Gastroesophageal sphincter (tissue), 4 donors: ENCODE measurements around the gene HIVEP3. TPM values are rescaled to one million over a fixed set of nuclear protein-coding genes. Genes with fewer than 3 reads are reported as not detected.

Experiments
- ATAC-seq: fragments of 150-250 bp; one replicate; pipeline ENCODE4 v1.9.1; 2016; ENCODE audit warnings: mild to moderate bottlenecking, moderate library complexity
- H3K27ac ChIP-seq, 4 donors: fragments of 200-600 bp; sonication (generic) in 3 of 4; 1 replicate in 3 of 4; 2 replicates in 1 of 4; pipeline ENCODE4 v1.5.1; 2016 to 2019
- H3K27me3 ChIP-seq: fragments of 200-600 bp; sonication (generic); one replicate; pipeline ENCODE4 v1.5.1; 2019
- H3K36me3 ChIP-seq, 2 donors: fragments of 200-600 bp; sonication (generic); one replicate each; pipeline ENCODE4 v1.5.1; 2019; ENCODE audit warnings: control low read depth in 1 of 2
- H3K4me1 ChIP-seq, 3 donors: fragments of 200-600 bp; sonication (generic); 1 replicate in 2 of 3; 2 replicates in 1 of 3; pipeline ENCODE4 v1.5.1; 2016 to 2019; ENCODE audit warnings: control low read depth in 2 of 3
- H3K4me3 ChIP-seq, 2 donors: fragments of 200-600 bp; sonication (generic); one replicate each; pipeline ENCODE4 v1.5.1; 2019; ENCODE audit warnings: mild to moderate bottlenecking in 1 of 2, moderate library complexity in 1 of 2
- H3K9me3 ChIP-seq, 3 donors: fragments of 200-600 bp; sonication (generic); one replicate each; pipeline ENCODE4 v1.5.1; 2017 to 2019; ENCODE audit warnings: control low read depth in 2 of 3
- EP300 ChIP-seq: sonication (generic); formaldehyde crosslinking; IDR thresholded peaks from one replicate; pipeline ENCODE4 v1.6.1; 2017; ENCODE audit warnings: antibody characterized with exemption, mild to moderate bottlenecking
- POLR2A ChIP-seq, 2 donors: fragments of 450-650 bp; IDR thresholded peaks; one replicate each; pipeline ENCODE4 v1.6.1; 2017; ENCODE audit warnings: antibody characterized with exemption in 2 of 2, mild to moderate bottlenecking in 2 of 2, moderate library complexity in 1 of 2
- POLR2AphosphoS5 ChIP-seq: sonication (generic); formaldehyde crosslinking; IDR thresholded peaks from one replicate; pipeline ENCODE4 v1.6.1; 2017; ENCODE audit warnings: antibody characterized with exemption
- WGBS, 2 donors: methylation state at CpG; one replicate each; pipeline ENCODE4 v1.1.5; 2018; ENCODE audit warnings: low coverage in 1 of 2; 5-methylcytosine and 5-hydroxymethylcytosine counted together
- total RNA-seq, 4 donors: library from RNA; depleted of rRNA; stranded (reverse); fragments of >200 nt; gene quantifications; one replicate each; pipeline ENCODE4 v1.1.0, GENCODE V29; 2016
- TF ChIP-seq, protein P1 (sequence below), 4 experiments: fragments of 200-600 bp in 2 of 4; fragments of 450-650 bp in 2 of 4; sonication (generic) in 1 of 4; IDR thresholded peaks; one replicate each; pipeline ENCODE4 v1.5.1; 2017 to 2019; ENCODE audit warnings: antibody characterized with exemption in 4 of 4, mild to moderate bottlenecking in 2 of 4, moderate library complexity in 2 of 4

Gene HIVEP3
- total RNA-seq, 4 donors from 2014 or later = 1.9 to 3.8 (median 2.8) TPM

DNA sequence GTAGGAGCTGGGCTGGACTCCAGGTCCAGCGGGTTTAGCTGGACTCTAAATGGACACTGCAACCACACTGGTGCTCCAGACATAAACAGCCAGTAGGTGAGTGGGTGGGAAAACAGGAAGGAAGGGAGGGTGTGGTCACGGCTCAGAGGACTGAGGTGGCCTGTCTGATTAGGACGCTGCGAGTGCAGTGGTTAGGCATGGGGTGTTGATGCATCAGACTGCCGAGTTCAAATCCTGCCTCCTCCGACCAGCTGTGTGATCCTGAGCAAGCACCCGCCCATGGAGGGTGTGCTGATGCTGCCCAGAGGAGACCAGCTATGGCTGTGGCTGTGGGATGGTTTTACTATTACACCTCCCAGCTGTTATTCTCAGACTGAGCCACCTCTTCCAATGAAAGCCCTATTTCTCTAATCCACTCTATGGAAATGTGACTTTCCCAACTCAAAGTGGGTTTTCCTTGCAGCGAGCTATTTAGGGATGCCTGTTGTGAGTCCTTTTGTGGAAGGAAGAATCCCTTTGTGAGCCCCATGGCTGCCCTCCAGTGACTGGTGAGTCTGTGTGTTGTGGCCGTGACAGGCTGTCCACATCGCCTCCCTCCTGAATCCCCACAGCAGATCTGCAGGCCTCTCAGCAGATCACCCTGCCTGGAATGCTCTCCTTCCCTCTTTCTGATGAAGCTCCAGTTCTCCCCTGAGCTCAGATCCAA, 377.7 kb downstream of the HIVEP3 start:
- H3K9me3 ChIP-seq = no peaks in the 10 kb centered on the region
- no peak for TF ChIP-seq POLR2A (IDR thresholded peaks at IDR 0.05)
- TF ChIP-seq EP300 = no peak
- no peak for TF ChIP-seq POLR2AphosphoS5
- TF ChIP-seq, protein P1, sequence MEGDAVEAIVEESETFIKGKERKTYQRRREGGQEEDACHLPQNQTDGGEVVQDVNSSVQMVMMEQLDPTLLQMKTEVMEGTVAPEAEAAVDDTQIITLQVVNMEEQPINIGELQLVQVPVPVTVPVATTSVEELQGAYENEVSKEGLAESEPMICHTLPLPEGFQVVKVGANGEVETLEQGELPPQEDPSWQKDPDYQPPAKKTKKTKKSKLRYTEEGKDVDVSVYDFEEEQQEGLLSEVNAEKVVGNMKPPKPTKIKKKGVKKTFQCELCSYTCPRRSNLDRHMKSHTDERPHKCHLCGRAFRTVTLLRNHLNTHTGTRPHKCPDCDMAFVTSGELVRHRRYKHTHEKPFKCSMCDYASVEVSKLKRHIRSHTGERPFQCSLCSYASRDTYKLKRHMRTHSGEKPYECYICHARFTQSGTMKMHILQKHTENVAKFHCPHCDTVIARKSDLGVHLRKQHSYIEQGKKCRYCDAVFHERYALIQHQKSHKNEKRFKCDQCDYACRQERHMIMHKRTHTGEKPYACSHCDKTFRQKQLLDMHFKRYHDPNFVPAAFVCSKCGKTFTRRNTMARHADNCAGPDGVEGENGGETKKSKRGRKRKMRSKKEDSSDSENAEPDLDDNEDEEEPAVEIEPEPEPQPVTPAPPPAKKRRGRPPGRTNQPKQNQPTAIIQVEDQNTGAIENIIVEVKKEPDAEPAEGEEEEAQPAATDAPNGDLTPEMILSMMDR (IDR thresholded peaks at IDR 0.05) = no peak
- H3K36me3 ChIP-seq = no peaks in the 10 kb centered on the region
- no peak for ATAC-seq
- H3K27me3 ChIP-seq = no peaks in the 10 kb centered on the region
- H3K4me3 ChIP-seq = no peak overlapping the region
- H3K27ac ChIP-seq = no peak overlapping the region
- WGBS, 2 donors = 43 to 50% methylated on average over 2 to 6 of the region's 10 CpGs
- H3K4me1 ChIP-seq = peaks cover 0 to 28% (median 8%) of the 10 kb centered on the region in 3 donors

GRCh38 chr1:41539999-41540398, 378.7 kb downstream of the HIVEP3 start:
- TF ChIP-seq POLR2A (IDR thresholded peaks at IDR 0.05) = no peak
- TF ChIP-seq EP300 = no peak
- TF ChIP-seq, protein P1 (IDR thresholded peaks at IDR 0.05) = no peak
- no peak for TF ChIP-seq POLR2AphosphoS5
- H3K27ac ChIP-seq = no peak overlapping the region
- H3K36me3 ChIP-seq = no peaks in the 10 kb centered on the region
- H3K9me3 ChIP-seq = no peaks in the 10 kb centered on the region
- H3K4me3 ChIP-seq = no peak overlapping the region
- WGBS, 2 donors = 93 to 100% methylated on average over 2 to 6 of the region's 8 CpGs
- H3K4me1 ChIP-seq = peaks cover 0 to 31% (median 8%) of the 10 kb centered on the region in 3 donors
- no peaks in the 10 kb centered on the region for H3K27me3 ChIP-seq
- no peak for ATAC-seq

DNA sequence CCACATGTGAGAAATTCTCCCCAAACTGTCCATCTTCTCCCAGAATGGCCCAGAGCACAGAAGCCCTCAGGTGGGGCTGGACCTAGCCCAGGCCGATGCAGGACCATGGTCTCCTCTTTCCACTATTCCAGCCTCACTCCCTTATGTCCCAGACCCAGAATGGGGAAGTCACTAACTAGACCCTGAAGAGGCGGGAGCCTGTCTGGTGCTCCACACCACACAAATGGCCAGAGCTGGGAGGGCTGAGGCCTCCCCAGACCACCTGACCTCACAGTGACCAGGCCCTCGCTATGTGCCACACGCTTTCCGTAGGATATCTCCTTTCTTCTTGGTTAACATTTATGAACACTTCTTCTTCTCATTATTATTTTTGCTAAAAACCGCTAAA, 379.3 kb downstream of the HIVEP3 start:
- Histone ChIP-seq H3K4me1 (peaks cover 0 to 31% (median 8%) of the 10 kb centered on the region in 3 donors), H3K36me3 (no peaks in the 10 kb centered on the region), H3K27ac (no peak overlapping the region), H3K27me3 (no peaks in the 10 kb centered on the region), H3K9me3 (no peaks in the 10 kb centered on the region), H3K4me3 (no peak overlapping the region)
- 97 to 100% methylated on average over 3 to 5 of the region's 6 CpGs for WGBS, 2 donors
- TF ChIP-seq POLR2AphosphoS5 = no peak
- TF ChIP-seq EP300 = no peak
- TF ChIP-seq POLR2A (IDR thresholded peaks at IDR 0.05) = no peak
- TF ChIP-seq, protein P1 (IDR thresholded peaks at IDR 0.05) = no peak
- ATAC-seq = no peak

- 94% methylated on average over 8 of the region's 9 CpGs; no CpG with 5 or more reads in 1 of the 2 donors for WGBS, 2 donors
- Histone ChIP-seq H3K4me3 (no peak overlapping the region), H3K27me3 (no peaks in the 10 kb centered on the region), H3K27ac (no peak overlapping the region), H3K4me1 (peaks cover 0 to 31% (median 8%) of the 10 kb centered on the region in 3 donors), H3K36me3 (no peaks in the 10 kb centered on the region), H3K9me3 (no peaks in the 10 kb centered on the region)
- TF ChIP-seq EP300 (no peak), POLR2AphosphoS5 (no peak), POLR2A (IDR thresholded peaks at IDR 0.05) (no peak)
- TF ChIP-seq, protein P1 (IDR thresholded peaks at IDR 0.05) = no peak
- no peak for ATAC-seq
Observed at GRCh38 chr1:41538741-41539417, 379.8 kb downstream of the HIVEP3 start.
